ENCODE results near the gene HOXA1. TPM values are rescaled to one million over a fixed set of nuclear protein-coding genes. Genes with fewer than 3 reads are reported as not detected.

The HOXA1 gene
- total and polyA plus RNA-seq, 2 of the 4 experiments (the other 2 are of a cell fraction): 0.54 to 1.8 TPM

DNA sequence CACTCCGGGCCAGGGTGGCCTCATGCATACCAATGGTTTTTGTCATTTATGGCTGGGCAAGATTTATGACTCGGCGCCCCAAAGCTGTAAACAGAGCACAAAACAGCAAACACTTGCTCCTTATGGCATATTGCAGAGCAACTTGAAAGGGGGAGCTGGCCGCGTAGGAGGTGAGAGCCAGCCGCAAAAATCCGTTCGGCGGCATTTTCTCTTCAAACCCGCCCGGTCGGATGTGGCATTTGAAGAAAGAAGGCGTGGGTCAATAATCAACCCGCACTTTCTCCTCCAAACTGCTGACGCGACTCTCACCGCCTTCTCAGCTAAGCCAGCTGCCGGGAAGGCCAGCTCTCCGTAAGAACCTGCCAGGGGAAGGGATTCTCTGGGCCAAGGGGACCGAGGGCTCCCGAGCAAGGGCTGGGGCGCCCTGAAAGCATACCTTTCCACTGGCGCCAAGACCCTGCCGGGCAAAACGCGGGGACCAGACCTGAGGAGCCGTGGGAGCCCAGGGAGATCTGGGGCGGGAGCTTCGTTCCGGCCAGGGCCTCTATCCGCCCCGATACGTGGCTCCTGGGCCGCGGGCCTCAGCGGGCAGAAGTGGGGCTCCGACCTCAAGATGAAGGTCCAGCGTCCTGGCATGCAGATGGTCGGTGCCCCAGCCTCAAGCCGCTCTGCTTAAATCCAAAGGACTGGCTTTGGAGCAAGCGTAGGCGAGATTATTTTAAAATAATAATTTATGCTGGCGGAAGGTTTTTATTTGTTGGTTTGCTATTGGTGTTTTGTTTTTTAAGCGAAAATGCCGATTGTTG is 19.6 kb upstream of the HOXA1 start:
- Histone ChIP-seq H2AFZ (replicated peaks; ENCODE audit: low read length, poor library complexity) (peak overlapping the region; percentile 36), H4K20me1 (ENCODE audit: insufficient read depth, low read length) (peaks cover 14% of the 10 kb centered on the region), H3K4me3 (ENCODE audit: insufficient read depth, low read depth, low read length) (peak overlapping the region; percentile 71), H3K14ac (replicated peaks; ENCODE audit: low read depth, low read length) (peak overlapping the region; percentile 85), H3K36me3 (ENCODE audit: control insufficient read depth, insufficient read depth, low read length) (peaks cover 9% of the 10 kb centered on the region; the same call in 1 of the 2 replicates), H2AK5ac (ENCODE audit: low read depth, low read length) (peak overlapping the region; percentile 59; the same call in 1 of the 2 replicates), H3K27me3 (ENCODE audit: control insufficient read depth, insufficient read depth, low read length) (no peaks in the 10 kb centered on the region), H2BK20ac (ENCODE audit: low read depth, low read length) (0 out of 2 replicates have a peak overlapping the region, but pooled peaks have one; percentile 57), H2AK9ac (replicated peaks; ENCODE audit: low read depth, low read length, poor library complexity) (peak overlapping the region; percentile 58), H3K9ac (ENCODE audit: low read depth, low read length) (peak overlapping the region; percentile 96), H3K4ac (ENCODE audit: low read depth, low read length) (peak overlapping the region; percentile 61), H4K5ac (ENCODE audit: low read depth, low read length) (peak overlapping the region; percentile 47), H3K9me1 (ENCODE audit: insufficient read depth, low read length) (peaks cover 11% of the 10 kb centered on the region; the same call in 1 of the 2 replicates), H3K18ac (ENCODE audit: low read depth, low read length) (peak overlapping the region; percentile 74), H3K56ac (ENCODE audit: extremely low read depth, insufficient read depth, low read length) (peak overlapping the region; percentile 87), H2BK120ac (ENCODE audit: low read depth, low read length) (peak overlapping the region; percentile 76), H3K27ac (ENCODE audit: insufficient read depth, low read length) (peak overlapping the region; percentile 89), H2BK5ac (ENCODE audit: low read depth, low read length, poor library complexity, severe bottlenecking) (peak overlapping the region; percentile 81), H3K9me3 (ENCODE audit: control insufficient read depth, insufficient read depth, low read length) (no peaks in the 10 kb centered on the region), H3K23ac (ENCODE audit: low read depth, low read length) (peak overlapping the region; percentile 64; the same call in 1 of the 2 replicates), H3K79me1 (ENCODE audit: low read depth in 1 of 2, low read length in 2 of 2) (peaks cover 0 to 40% of the 10 kb centered on the region in 2 experiments; a peak in 2 of 4 replicates), H3K4me2 (ENCODE audit: low read depth, low read length) (peak overlapping the region; percentile 78), H2BK15ac (ENCODE audit: low read depth, low read length) (no peak overlapping the region), H4K91ac (ENCODE audit: insufficient read depth, low read depth, low read length) (peak overlapping the region; percentile 76), H4K8ac (ENCODE audit: low read depth in 2 of 2, low read length in 2 of 2) (peak overlapping the region; percentile 15 to 37; a peak in 2 of 4 replicates), H3K4me1 (ENCODE audit: control insufficient read depth, insufficient read depth, low read length) (peaks cover 21% of the 10 kb centered on the region)
- dilution Hi-C loops (cut with HindIII; ENCODE audit: low sequenced_read_pairs, unreplicated experiment) (no loop called here), intact Hi-C loops (cut with micrococcal nuclease) (loop anchor here (1.0 to 2.0 kb wide), 2 partner anchors 11 to 15 kb away; no protein-coding TSS in a partner anchor), in situ Hi-C loops (cut with MboI; ENCODE audit: low sequenced_read_pairs) (no loop called here)
- DNase-seq (peak; percentile 92), ATAC-seq (ENCODE audit: low read depth) (peak; percentile 10)
- 0% methylated on average over 5 of the region's 45 CpGs; no CpG with 5 or more reads in 1 of the 2 experiments for WGBS, 2 experiments (ENCODE audit: extremely low coverage in 2 of 2, insufficient read length in 1 of 2)
- POLR2A ChIA-PET (ENCODE audit: unreplicated experiment): interaction anchor here (1.4 kb wide), 1 partner anchor 18 kb away, joined by 4 read pairs; no protein-coding TSS in a partner anchor
- TSS peak; percentile 41 for BruUV-seq (replicated peaks)
- CTCF ChIA-PET: interaction anchor here (0.5 to 1.2 kb wide), 5 partner anchors 10 to 540 kb away, joined by 3 to 4 read pairs (median 3); no protein-coding TSS in a partner anchor
- TF ChIP-seq BHLHE40 (IDR thresholded peaks at IDR 0.05; ENCODE audit: low read depth, low read length) (peak; percentile 60; the same call in 1 of the 2 replicates), FOS (IDR thresholded peaks at IDR 0.05; ENCODE audit: low read depth, low read length) (peak; percentile 17; the same call in 1 of the 2 replicates), MAZ (IDR thresholded peaks at IDR 0.05; ENCODE audit: borderline replicate concordance, low read depth, low read length) (0 out of 2 replicates have a peak, but pooled peaks have one; percentile 45), RCOR1 (IDR thresholded peaks at IDR 0.05; ENCODE audit: insufficient replicate concordance, low read length) (peak; percentile 76), RFX5 (IDR thresholded peaks at IDR 0.05; ENCODE audit: low read depth, low read length) (no peak), NFE2L2 (IDR thresholded peaks at IDR 0.05; ENCODE audit: low read depth, low read length) (no peak; the same call in 1 of the 2 replicates), POLR2A (IDR thresholded peaks at IDR 0.05; ENCODE audit: low read depth, low read length) (peak; percentile 84), MXI1 (IDR thresholded peaks at IDR 0.05; ENCODE audit: borderline replicate concordance, low read depth, low read length) (0 out of 2 replicates have a peak, but pooled peaks have one; percentile 51), MAFK (IDR thresholded peaks at IDR 0.05; ENCODE audit: low read depth, low read length) (peak; percentile 60; the same call in 1 of the 2 replicates), CHD1 (IDR thresholded peaks at IDR 0.05; ENCODE audit: low read depth, low read length) (peak; percentile 26; the same call in 1 of the 2 replicates)
- TF ChIP-seq, protein P1, sequence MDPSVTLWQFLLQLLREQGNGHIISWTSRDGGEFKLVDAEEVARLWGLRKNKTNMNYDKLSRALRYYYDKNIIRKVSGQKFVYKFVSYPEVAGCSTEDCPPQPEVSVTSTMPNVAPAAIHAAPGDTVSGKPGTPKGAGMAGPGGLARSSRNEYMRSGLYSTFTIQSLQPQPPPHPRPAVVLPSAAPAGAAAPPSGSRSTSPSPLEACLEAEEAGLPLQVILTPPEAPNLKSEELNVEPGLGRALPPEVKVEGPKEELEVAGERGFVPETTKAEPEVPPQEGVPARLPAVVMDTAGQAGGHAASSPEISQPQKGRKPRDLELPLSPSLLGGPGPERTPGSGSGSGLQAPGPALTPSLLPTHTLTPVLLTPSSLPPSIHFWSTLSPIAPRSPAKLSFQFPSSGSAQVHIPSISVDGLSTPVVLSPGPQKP (IDR thresholded peaks at IDR 0.05; ENCODE audit: borderline replicate concordance, low read depth, low read length): no peak

Data from IMR-90 (cell line).